Right cardiac atrium (tissue), 5 donors: ENCODE data around the gene KLHL35. TPM values are rescaled to one million over a fixed set of nuclear protein-coding genes. Genes with fewer than 3 reads are reported as not detected.
A peak's percentile ranks its signal among the peaks of the same experiment; 100 is the strongest.

Source experiments
- ATAC-seq, 2 donors: fragments of 200-7000 bp; cut with Tn5 transposase; one replicate each; pipeline versions ENCODE4 v1.8.0 to v1.9.1; 2020; ENCODE audit warnings: moderate library complexity in 2 of 2, mild to moderate bottlenecking in 1 of 2
- DNase-seq, 3 donors: peaks; one replicate each; pipeline ENCODE4 v3.0.0-alpha.2; 2020
- H3K27ac ChIP-seq: one replicate; pipeline ENCODE4 v1.5.1; 2013; ENCODE audit warnings: mild to moderate bottlenecking, low read length, control low read depth, moderate library complexity
- H3K27me3 ChIP-seq: one replicate; pipeline ENCODE4 v1.6.1; 2013; ENCODE audit not compliant: control insufficient read depth, insufficient read depth
- H3K4me1 ChIP-seq: one replicate; pipeline ENCODE4 v1.6.1; 2013; ENCODE audit warnings: low read length; ENCODE audit not compliant: control insufficient read depth, insufficient read depth
- H3K4me3 ChIP-seq: one replicate; pipeline ENCODE4 v1.5.1; 2013; ENCODE audit warnings: low read length, control low read depth
- H3K9me3 ChIP-seq: one replicate; pipeline ENCODE4 v1.6.1; 2013; ENCODE audit warnings: low read length; ENCODE audit not compliant: control insufficient read depth
- WGBS: extraction: QIAGEN DNeasy Blood & Tissue Kit; methylation state at CpG from one replicate; pipeline ENCODE4 v1.1.7; 2013; 5-methylcytosine and 5-hydroxymethylcytosine counted together
- intact Hi-C, 4 donors: fragments of 100-400 bp; cut with DNase I; formaldehyde crosslinking; loops; one replicate each; pipeline versions ENCODE4 v1.11.0 to v1.14.0; 2022 to 2023
- polyA plus RNA-seq: library from polyadenylated mRNA; stranded (reverse); fragments of 200-250 nt; gene quantifications from one replicate; pipeline ENCODE4 v1.2.3, GENCODE V29; 2013
- total RNA-seq, 4 donors: library from RNA; stranded (reverse); fragmentation: NEBNext Ultra II Directional; extraction: Animal tissue kit (Norgen Biotek cat#: 25700); gene quantifications; one replicate each; pipeline ENCODE4 v1.2.1, GENCODE V29; 2021
- donor health status: healthy with polysubstance abuse.
- donor health status: DM: no; HTN: yes; CAD: no.
- donor health status: DM: no; HTN: no; CAD: no.
- donor health status: DM: no; HTN: yes; CAD: no; lungs with severe emphysema.
- donor health status: DM: yes; HTN: yes; CAD: no.

Gene KLHL35
- total and polyA plus RNA-seq, 5 donors, result 0.46 to 1.5 (median 0.66) TPM

GRCh38 chr11:75467881-75468280, 34.9 kb upstream of the KLHL35 start:
- Histone ChIP-seq H3K4me3 (no peak overlapping the region), H3K27ac (no peak overlapping the region), H3K27me3 (no peaks in the 10 kb centered on the region), H3K9me3 (no peaks in the 10 kb centered on the region), H3K4me1 (peaks cover 7% of the 10 kb centered on the region)
- no peak for DNase-seq
- WGBS, result 69% methylated on average over 4 of the region's 4 CpGs
- intact Hi-C loops, result no loop called here
- ATAC-seq, result no peak

DNA sequence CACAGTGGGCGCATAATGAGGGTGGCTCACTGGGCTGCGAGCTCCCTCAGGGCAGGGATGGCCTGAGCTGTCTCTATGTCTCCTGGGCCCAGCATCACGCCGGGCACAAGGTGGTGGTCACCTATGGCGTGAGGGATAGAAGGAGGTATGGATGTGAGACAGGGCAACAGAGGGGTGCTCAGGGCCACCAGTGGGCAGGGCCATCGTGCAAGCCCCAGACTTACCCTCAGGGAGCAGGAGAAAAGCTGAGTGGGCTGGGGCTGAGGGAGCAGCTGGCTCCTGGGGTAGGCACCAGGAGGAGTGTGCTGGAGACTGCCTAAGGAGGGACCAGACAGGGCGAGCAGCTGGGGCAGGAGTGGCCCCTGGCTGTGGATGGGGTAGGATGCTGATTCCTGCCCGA, 34.3 kb upstream of the KLHL35 start:
- no peak overlapping the region for H3K4me3 ChIP-seq
- DNase-seq, result no peak
- H3K27ac ChIP-seq, result no peak overlapping the region
- intact Hi-C loops, result no loop called here
- 91% methylated on average over 8 of the region's 8 CpGs for WGBS
- no peaks in the 10 kb centered on the region for H3K9me3 ChIP-seq
- H3K4me1 ChIP-seq, result peaks cover 7% of the 10 kb centered on the region
- no peak for ATAC-seq
- no peaks in the 10 kb centered on the region for H3K27me3 ChIP-seq

GRCh38 chr11:75465701-75466531, 32.9 kb upstream of the KLHL35 start:
- ATAC-seq (peak in 1 of 2 donors; percentile 23), DNase-seq (no peak)
- intact Hi-C loops, result no loop called here
- Histone ChIP-seq H3K4me1 (peaks cover 7% of the 10 kb centered on the region), H3K27ac (no peak overlapping the region), H3K4me3 (no peak overlapping the region), H3K9me3 (no peaks in the 10 kb centered on the region), H3K27me3 (no peaks in the 10 kb centered on the region)
- 78% methylated on average over 11 of the region's 11 CpGs for WGBS

DNA sequence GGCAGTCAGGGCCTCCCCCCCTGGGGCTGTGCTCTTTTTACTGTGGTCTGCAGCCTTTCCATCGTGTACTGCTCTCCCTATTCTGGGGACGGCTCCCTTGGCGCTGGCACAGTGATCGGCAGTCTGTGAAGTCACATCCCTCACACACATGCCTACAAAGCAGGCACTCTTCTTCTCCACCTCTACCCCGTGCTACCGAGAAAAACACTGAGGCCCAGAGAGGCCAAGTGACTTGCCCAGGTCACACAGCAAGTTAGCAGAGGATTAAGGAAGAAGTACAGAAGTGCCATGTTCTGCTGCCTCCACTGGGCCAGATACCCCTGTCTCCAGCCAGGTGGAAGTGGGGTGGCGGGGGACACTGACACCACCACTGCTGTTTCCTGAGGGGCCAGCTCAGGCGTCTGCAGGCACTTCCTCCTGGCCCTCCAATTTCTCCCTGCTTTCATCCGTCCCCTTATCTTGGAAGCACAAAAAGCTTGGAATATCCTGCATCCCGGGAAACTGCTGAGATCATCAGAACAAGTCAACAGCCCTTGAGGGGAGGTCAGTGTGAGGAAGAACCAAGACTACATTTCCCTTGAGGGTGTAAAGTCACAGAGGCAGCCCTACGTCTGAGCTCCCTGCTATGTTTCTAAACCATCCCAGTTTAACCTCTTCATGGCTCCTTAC, 30.2 kb upstream of the KLHL35 start:
- H3K9me3 ChIP-seq, result no peaks in the 10 kb centered on the region
- H3K27me3 ChIP-seq, result no peaks in the 10 kb centered on the region
- peaks cover 2% of the 10 kb centered on the region for H3K4me1 ChIP-seq
- no peak overlapping the region for H3K27ac ChIP-seq
- intact Hi-C loops, result no loop called here
- WGBS, result 51% methylated on average over 11 of the region's 11 CpGs
- no peak for DNase-seq
- H3K4me3 ChIP-seq, result no peak overlapping the region
- no peak for ATAC-seq

GRCh38 chr11:75462117-75462653, 29.2 kb upstream of the KLHL35 start:
- intact Hi-C loops, result no loop called here
- no peak for ATAC-seq

DNA sequence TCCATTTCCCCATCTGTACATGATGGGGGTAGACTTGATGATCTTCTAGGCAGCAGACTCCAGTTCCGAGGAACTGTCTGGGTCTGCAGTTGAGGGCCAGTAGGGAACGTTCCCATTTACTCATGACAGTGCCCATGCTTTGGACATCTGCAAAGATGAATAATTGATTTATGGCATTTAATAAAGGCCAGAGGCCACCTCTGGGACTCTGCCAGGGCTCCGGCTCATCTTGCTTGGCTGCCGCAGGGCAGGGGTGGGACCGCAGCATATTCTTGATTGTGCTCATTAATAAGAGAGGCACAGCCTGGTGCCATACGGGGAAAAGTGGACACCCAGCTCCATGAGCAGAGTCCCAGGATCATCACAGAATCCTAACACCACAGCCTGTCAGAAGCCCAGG, 28.1 kb upstream of the KLHL35 start:
- Histone ChIP-seq H3K27me3 (no peaks in the 10 kb centered on the region), H3K9me3 (no peaks in the 10 kb centered on the region), H3K4me1 (no peaks in the 10 kb centered on the region), H3K4me3 (no peak overlapping the region), H3K27ac (no peak overlapping the region)
- 81% methylated on average over 6 of the region's 6 CpGs for WGBS
- ATAC-seq (no peak), DNase-seq (no peak)
- intact Hi-C loops, result no loop called here

More at GRCh38 chr11:75462117-75462653, 29.2 kb upstream of the KLHL35 start:
- no peaks in the 10 kb centered on the region for H3K9me3 ChIP-seq
- H3K27me3 ChIP-seq, result no peaks in the 10 kb centered on the region
- peaks cover 2% of the 10 kb centered on the region for H3K4me1 ChIP-seq
- WGBS, result 86% methylated on average over 5 of the region's 5 CpGs
- no peak for DNase-seq
- no peak overlapping the region for H3K4me3 ChIP-seq
- H3K27ac ChIP-seq, result no peak overlapping the region

DNA sequence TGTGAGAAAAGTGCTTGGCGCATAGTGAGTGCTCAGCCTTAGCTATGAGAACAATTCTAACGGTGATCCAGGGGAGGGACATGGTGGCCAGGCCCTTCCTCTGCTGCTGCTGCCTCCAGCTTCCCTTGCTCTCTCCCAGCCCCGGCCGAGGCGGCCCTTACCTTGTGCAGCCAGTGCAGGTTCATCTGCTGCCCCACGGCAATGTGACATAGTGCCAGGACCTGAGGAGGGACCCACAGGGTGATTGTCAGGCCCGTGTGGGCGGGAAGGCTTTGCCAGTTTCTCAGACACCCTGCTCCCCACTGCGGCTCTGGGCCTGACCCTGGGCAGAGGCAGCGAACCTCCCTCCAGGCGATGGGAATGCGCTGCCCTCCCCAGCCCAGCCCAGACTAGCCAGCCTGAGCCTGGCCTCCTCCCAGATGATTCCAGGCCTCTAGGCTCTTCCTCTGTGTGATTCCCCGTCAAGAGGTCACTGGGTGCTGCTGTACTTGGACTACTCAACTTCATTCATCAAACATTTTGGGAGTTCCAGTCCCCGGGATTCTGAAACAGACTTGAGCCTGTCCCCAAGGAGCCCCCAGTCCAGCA, 23.7 kb upstream of the KLHL35 start:
- H3K4me3 ChIP-seq, result no peak overlapping the region
- H3K27ac ChIP-seq, result no peak overlapping the region
- WGBS, result 88% methylated on average over 14 of the region's 14 CpGs
- ATAC-seq (no peak), DNase-seq (peak in 1 of 3 donors; percentile 35)
- no peaks in the 10 kb centered on the region for H3K4me1 ChIP-seq
- no peaks in the 10 kb centered on the region for H3K27me3 ChIP-seq
- intact Hi-C loops, result loop anchor here in 1 of 4 donors (10.0 kb wide), 1 partner anchor 58 kb away; no protein-coding TSS in a partner anchor
- no peaks in the 10 kb centered on the region for H3K9me3 ChIP-seq

DNA sequence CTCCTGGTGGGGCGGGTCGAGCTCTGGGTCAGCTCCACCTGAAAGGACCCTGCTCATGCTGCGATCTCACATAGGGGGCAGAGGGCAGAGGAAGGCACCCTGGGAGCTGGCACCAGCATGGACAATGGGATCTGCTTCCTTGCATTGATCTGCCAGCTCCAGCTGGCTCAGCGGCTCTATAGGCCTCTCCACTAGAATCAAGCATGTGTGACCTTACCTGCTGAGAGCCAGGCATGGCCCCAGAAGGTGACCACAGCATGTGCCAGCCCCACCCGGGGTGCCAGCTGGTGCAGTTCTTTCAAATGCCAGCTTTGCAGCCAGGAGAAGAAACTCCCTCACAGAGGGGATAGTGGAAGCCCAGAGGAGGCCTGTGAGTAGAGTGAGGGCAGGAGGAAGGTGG, 22.0 kb upstream of the KLHL35 start:
- intact Hi-C loops, result loop anchor here in 1 of 4 donors (10.0 kb wide), 1 partner anchor 60 kb away; no protein-coding TSS in a partner anchor
- WGBS, result 87% methylated on average over 5 of the region's 5 CpGs
- no peaks in the 10 kb centered on the region for H3K4me1 ChIP-seq
- ATAC-seq (no peak), DNase-seq (peak in 2 of 3 donors; percentile 20 to 21)
- no peak overlapping the region for H3K4me3 ChIP-seq
- no peaks in the 10 kb centered on the region for H3K27me3 ChIP-seq
- H3K27ac ChIP-seq, result no peak overlapping the region
- no peaks in the 10 kb centered on the region for H3K9me3 ChIP-seq

GRCh38 chr11:75453916-75454655, 21.1 kb upstream of the KLHL35 start:
- DNase-seq (peak in 1 of 3 donors; percentile 7), ATAC-seq (no peak)
- H3K27me3 ChIP-seq, result no peaks in the 10 kb centered on the region
- H3K4me3 ChIP-seq, result no peak overlapping the region
- intact Hi-C loops, result loop anchor here in 1 of 4 donors (10.0 kb wide), 1 partner anchor 61 kb away; no protein-coding TSS in a partner anchor
- WGBS, result 63% methylated on average over 9 of the region's 9 CpGs
- H3K9me3 ChIP-seq, result no peaks in the 10 kb centered on the region
- no peak overlapping the region for H3K27ac ChIP-seq
- no peaks in the 10 kb centered on the region for H3K4me1 ChIP-seq
